Measurements from ENCODE around the gene PTGIS.

The PTGIS gene

DNA sequence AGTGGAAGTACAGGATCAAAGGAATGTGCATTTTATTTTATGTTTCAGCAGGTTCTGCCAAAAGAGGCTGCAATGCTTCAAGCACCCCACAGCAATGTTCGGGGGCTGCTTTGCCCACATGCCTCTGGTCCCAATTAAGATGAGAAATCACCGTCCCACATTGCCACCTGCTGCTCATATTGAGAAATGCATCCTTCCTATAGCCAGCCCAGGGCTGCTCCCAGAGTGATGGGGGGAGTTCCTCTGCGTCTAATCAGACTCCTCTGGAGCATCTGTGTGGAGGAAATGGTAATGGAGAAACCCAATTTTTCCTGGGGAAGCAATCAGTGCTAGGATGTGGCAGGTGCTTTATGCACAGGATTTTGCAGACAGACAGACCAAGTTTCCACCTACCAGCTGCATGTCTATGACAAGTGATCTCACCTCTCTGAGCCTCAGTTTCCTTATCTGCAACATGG is 33.7 kb downstream of the PTGIS start:
- in situ Hi-C loops (cut with MboI; ENCODE audit: low sequenced_read_pairs): no loop called here

GRCh38 chr20:49532285-49532946 is 35.5 kb downstream of the PTGIS start:
- in situ Hi-C loops (cut with MboI; ENCODE audit: low sequenced_read_pairs): no loop called here

DNA sequence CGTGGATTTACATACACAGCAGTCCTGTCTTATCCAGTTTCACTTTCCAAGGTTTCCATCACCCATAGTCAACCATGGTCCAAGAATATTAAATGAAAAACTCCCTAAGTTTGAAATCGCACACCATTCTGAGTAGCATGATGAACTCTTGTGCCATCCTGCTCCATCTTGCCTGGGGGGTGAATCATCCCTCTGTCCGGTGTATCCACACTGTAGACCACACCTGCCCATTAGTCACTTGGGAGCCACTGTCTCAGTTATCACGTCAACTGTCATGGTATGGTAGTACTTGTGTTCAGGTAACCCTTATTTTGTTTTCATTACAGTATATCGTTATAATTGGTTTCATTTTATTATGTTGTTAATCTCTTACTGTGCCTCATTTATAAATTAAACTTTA is 38.5 kb downstream of the PTGIS start:
- in situ Hi-C loops (cut with MboI; ENCODE audit: low sequenced_read_pairs): no loop called here

DNA sequence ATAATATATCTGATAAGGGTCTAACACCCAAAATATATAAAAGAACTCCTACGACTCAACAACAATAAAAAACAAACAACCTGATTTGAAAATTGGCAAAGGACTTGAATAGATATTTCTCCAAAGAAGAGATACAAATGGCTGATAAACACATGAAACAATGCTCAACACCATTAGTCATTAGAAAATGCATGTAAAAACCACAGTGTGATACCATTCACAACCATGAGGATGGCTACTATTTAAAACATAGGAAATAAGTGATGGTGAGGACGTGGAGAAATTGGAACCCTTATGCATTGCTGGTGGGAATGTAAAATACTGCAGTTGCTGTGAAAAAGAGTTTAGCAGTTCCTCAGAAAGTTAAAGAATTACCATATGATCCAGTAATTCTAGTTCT is 41.4 kb downstream of the PTGIS start:
- in situ Hi-C loops (cut with MboI; ENCODE audit: low sequenced_read_pairs): no loop called here

DNA sequence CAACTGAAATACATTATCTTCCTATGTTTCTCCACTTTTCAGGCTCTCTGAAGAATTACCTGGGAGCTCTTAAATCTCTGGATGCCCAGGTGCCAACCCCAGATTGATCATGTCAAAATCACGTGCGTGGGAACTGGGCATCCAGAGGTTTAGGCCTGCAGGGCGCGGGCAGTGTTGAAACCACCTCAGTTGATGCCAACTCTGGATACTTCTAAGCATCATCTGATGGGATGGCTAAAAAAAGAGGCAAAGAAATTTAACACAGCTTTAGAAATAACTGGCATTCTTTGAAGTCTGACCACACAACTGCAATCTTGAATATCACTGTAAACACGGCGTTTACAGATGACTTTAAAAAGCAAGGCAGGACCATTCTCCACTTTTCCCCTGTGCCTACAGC is 41.9 kb downstream of the PTGIS start:
- in situ Hi-C loops (cut with MboI; ENCODE audit: low sequenced_read_pairs): no loop called here

- in situ Hi-C loops (cut with MboI; ENCODE audit: low sequenced_read_pairs): no loop called here
These were observed 44.1 kb downstream of the PTGIS start for GRCh38 chr20:49523767-49524360.

DNA sequence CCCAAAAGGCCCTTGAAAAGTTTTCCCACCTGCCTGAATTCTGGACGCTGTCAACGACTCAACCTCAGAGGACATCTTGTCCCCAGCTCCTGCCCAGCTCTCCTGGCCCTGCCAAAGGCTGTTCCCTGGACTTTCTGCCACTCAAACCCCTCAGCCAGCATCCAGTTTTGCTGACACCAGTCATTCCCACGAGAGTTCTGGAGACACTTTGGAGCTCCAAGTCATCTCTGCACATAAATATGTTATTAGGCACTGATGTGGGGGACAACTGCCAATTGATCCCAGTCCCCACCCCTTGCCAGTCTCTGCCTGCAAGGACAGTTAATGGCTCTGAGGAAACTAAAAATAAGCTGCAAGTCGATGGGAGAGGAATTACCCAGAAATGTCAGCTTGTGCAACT is 46.6 kb downstream of the PTGIS start:
- in situ Hi-C loops (cut with MboI; ENCODE audit: low sequenced_read_pairs): no loop called here

DNA sequence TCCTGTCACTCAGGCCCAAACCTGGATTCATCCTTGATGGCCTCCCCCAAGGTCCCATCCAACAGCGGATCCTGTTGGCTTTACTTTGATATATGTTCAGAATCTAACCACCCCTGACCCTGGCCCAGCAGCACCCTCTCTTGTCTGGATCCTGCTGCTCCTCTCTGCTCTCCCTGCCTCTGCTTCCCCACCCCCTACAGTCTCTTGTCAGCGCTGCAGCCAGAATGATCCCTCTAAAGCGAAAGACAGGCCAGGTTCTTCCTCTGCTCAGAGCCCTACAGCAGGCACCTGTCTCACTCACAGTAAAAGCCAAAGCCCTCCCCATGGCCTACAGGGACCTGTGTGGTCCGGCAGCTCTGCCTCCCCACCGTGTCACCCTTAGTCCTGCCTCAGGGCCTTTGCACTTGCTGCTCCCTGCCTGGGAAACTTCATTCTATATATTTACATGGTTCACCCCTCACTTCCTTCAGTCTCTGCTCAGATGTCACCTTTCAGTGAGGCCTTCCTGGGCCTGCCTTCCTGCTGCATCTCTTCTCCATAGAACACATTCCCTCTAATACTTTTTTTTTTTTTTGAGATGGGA is 48.1 kb downstream of the PTGIS start:
- in situ Hi-C loops (cut with MboI; ENCODE audit: low sequenced_read_pairs): loop anchor here (10.0 kb wide), 1 partner anchor 185 kb away; no protein-coding TSS in a partner anchor

GRCh38 chr20:49519212-49519712 is 48.7 kb downstream of the PTGIS start:
- in situ Hi-C loops (cut with MboI; ENCODE audit: low sequenced_read_pairs): loop anchor here (10.0 kb wide), 1 partner anchor 184 kb away; no protein-coding TSS in a partner anchor

DNA sequence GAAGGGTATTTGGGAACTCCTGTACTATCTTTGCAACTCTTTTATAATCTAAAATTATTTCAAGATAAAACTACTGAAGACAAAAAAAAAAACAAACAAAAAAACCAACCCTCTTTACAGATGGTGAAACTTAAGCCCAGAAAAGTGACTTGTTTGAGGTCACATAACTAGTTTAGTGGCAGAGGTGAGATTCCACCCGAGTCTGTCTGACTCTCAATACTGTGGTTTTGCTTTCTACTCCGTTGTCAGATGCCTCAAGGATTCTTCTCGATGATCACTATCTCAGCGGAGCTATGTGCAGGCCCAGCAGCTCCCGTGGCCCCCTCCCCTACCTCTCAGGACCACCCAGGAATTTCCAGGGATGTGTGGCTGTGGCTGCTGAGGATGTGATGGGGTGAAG is 49.4 kb downstream of the PTGIS start:
- in situ Hi-C loops (cut with MboI; ENCODE audit: low sequenced_read_pairs): loop anchor here (10.0 kb wide), 1 partner anchor 184 kb away; no protein-coding TSS in a partner anchor

DNA sequence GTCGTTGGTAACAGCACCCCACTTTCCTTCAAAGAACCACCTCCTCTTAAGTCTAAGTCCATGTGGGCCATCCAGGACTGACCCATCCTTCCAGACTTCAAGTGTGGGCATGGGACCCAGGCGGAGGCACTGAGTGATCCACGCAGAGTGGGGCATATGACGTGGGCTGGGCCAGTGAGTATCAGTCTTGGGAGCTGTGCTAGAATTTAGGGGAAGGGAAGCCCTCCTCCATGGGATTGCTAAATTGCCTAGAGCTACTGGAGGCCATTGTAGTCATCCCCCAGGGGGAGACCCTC is 50.2 kb downstream of the PTGIS start:
- in situ Hi-C loops (cut with MboI; ENCODE audit: low sequenced_read_pairs): loop anchor here (10.0 kb wide), 1 partner anchor 183 kb away; no protein-coding TSS in a partner anchor

DNA sequence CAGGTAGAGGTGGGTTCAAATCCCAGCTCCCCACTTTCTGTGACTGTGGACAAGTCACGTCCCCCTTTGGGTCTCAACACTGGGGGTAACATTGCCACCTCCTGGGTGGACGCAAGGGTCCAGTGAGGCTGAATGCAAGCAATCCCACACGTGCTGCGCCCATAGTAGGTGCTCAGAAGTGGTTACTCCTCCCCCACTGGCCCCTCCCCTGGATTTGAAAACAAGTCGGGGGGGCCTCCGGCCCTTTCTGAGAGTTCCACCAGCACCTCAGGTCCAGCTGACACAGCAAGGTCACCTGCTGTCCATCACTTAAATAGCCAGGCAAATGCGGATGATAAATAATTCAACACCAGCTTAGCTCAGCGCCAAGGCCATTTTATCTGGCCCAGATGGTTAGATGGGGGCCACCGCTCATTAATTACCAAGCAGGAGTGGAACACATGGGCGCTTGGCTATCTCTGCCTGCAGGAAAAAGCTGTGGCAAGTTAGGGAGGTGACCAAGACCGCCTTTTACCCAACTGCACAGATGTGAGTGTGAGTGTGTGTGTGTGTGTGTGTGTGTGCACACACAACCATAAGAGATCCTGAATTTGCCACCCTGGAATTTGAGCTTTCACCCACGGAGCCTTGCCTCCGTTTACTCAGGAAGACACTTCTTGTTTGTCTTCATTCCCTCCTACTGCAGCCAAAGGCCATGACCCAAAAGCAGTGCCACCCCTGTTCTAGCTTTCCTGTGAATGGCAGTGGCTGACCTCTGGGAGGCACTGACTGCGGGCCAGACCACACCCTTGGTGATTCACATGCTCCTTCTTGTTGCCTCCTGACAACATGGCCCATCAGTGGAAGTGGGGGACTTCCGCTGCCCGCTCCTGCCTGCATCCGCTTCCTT is 50.8 kb downstream of the PTGIS start:
- in situ Hi-C loops (cut with MboI; ENCODE audit: low sequenced_read_pairs): loop anchor here (10.0 kb wide), 1 partner anchor 182 kb away; no protein-coding TSS in a partner anchor

- in situ Hi-C loops (cut with MboI; ENCODE audit: low sequenced_read_pairs): loop anchor here (10.0 kb wide), 1 partner anchor 181 kb away; no protein-coding TSS in a partner anchor
These were observed 52.4 kb downstream of the PTGIS start for GRCh38 chr20:49515586-49515985.

- in situ Hi-C loops (cut with MboI; ENCODE audit: low sequenced_read_pairs): loop anchor here (10.0 kb wide), 1 partner anchor 179 kb away; no protein-coding TSS in a partner anchor
These were observed 54.4 kb downstream of the PTGIS start for GRCh38 chr20:49513517-49513916.

- in situ Hi-C loops (cut with MboI; ENCODE audit: low sequenced_read_pairs): loop anchor here (10.0 kb wide), 1 partner anchor 178 kb away; no protein-coding TSS in a partner anchor
These were observed 54.9 kb downstream of the PTGIS start for GRCh38 chr20:49513009-49513408.

DNA sequence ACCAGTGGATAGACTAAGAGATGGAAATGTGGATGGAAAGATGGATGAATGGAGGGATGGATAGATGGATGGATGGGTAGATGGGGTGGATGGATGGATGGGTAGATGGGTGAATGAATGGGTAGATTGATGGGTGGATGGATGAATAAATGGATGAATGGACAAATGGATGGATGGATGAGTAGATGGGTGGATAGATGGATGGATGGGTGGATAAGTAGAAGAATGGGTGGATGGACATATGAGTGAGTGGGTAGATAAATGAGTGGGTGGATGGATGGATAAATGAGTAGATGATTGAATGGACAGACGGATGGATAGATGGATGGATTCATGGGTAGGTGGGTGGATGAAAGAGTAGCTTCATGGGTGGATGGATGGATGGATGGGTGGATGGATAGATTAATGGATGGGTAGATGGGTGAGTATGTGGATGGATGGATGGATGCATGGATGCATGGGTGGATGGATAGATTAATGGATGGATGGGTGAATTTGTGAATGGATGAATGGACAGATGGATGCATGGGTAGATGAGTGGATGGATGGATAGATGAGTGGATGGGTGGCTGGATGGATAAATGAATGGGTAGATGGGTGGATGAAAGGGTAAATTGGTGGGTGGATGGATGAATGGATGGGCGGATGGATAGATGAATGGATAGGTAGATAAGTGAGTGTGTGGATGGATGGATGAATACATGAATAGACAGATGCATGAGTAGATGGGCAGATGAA is 56.0 kb downstream of the PTGIS start:
- in situ Hi-C loops (cut with MboI; ENCODE audit: low sequenced_read_pairs): loop anchor here (10.0 kb wide), 1 partner anchor 177 kb away; no protein-coding TSS in a partner anchor

- in situ Hi-C loops (cut with MboI; ENCODE audit: low sequenced_read_pairs): loop anchor here (10.0 kb wide), 1 partner anchor 176 kb away; no protein-coding TSS in a partner anchor
These were observed 57.3 kb downstream of the PTGIS start for GRCh38 chr20:49510562-49511122.

DNA sequence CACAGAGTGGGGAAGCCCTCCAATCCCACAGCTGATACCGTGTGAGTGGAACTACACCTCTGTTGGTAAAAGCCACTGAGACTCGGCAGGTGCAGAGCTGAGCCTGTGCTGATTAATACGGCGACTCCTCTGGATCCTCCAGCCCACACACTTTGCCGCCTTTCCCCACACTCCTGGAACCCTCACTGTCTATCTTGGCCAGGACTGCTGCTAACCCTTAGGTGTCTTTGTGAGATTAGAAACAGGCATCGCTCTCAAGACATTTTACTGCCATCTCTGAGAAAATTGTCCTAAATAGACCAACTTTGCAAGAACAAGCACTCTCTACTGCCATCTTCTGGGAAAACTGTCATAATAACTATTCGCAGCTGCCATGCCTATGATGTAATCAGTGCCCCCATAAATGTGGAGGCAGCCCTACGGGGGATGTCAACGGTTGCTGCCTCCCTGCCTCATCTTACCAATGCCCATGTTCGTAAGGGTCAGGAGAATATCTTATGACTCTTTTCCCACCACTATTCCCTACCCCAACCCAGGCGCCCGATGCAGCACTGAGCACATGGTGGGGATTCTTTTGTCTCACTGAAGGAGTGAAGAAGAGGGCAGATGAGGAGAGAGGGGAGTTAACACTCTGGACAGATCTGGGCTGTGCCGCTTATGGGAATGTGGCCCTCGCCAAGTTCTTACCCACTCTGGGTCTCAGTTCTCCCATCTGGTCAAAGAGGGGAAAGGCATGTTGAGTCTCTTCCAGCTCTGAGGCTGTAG is 59.3 kb downstream of the PTGIS start:
- in situ Hi-C loops (cut with MboI; ENCODE audit: low sequenced_read_pairs): no loop called here

Measured in HL-60/S4 treated with phorbol 12-myristate 13-acetate at 8.2 ng/mL for 4 days and 3 days (cell line).